GM12878 (cell line): Measurements from ENCODE around the gene NUMA1. TPM values are rescaled to one million over a fixed set of nuclear protein-coding genes. Genes with fewer than 3 reads are reported as not detected.

Experiments used
- ASH2L ChIP-seq: fragments of 300-600, 200-600 bp; sonication (generic); IDR thresholded peaks from 2 replicates; pipeline ENCODE4 v1.6.1; 2017; ENCODE audit warnings: low read depth, mild to moderate bottlenecking, borderline replicate concordance
- BHLHE40 ChIP-seq, 2 experiments: fragments of 450-650 bp in 1 of 2; IDR thresholded peaks; 2 replicates each; pipeline ENCODE4 v1.6.1; 2011 to 2017; ENCODE audit warnings: low read depth in 2 of 2, borderline replicate concordance in 1 of 2, improper control_type of control experiment in 1 of 2, low read length in 1 of 2, mild to moderate bottlenecking in 1 of 2
- FOXM1 ChIP-seq: IDR thresholded peaks from 2 replicates; pipeline ENCODE4 v1.6.1; 2012; ENCODE audit warnings: low read depth, mild to moderate bottlenecking, inconsistent platforms, low read length, moderate library complexity
- IRF3 ChIP-seq: fragments of 450-650 bp; IDR thresholded peaks from 2 replicates; pipeline ENCODE4 v1.6.1; 2014; ENCODE audit warnings: mild to moderate bottlenecking
- JUND ChIP-seq: IDR thresholded peaks from 2 replicates; pipeline ENCODE4 v1.6.1; 2012; ENCODE audit warnings: low read depth, mild to moderate bottlenecking, low read length, improper control_type of control experiment, moderate library complexity
- MXI1 ChIP-seq: fragments of 150-350 bp; IDR thresholded peaks from 2 replicates; pipeline ENCODE4 v1.6.1; 2011; ENCODE audit warnings: low read depth, mild to moderate bottlenecking, inconsistent platforms, low read length, improper control_type of control experiment
- RB1 ChIP-seq: fragments of 450-650 bp; formaldehyde crosslinking; IDR thresholded peaks from 2 replicates; pipeline ENCODE4 v1.6.1; 2017; ENCODE audit warnings: mild to moderate bottlenecking, borderline replicate concordance
- RCOR1 ChIP-seq: conservative IDR thresholded peaks from 2 replicates; pipeline ENCODE4 v1.6.1; 2012; ENCODE audit warnings: low read depth, low read length, improper control_type of control experiment
- SIN3A ChIP-seq: IDR thresholded peaks from 2 replicates; pipeline ENCODE4 v1.6.1; 2012; ENCODE audit warnings: low read depth, low read length, improper control_type of control experiment
- SPI1 ChIP-seq: IDR thresholded peaks from 2 replicates; pipeline ENCODE4 v1.6.1; 2011; ENCODE audit warnings: low read depth, mild to moderate bottlenecking, low read length, moderate library complexity, borderline replicate concordance; ENCODE audit not compliant: insufficient read depth
- SUPT20H ChIP-seq: IDR thresholded peaks from 2 replicates; pipeline ENCODE4 v1.6.1; 2011; ENCODE audit warnings: low read depth, mild to moderate bottlenecking, low read length, moderate library complexity, borderline replicate concordance; ENCODE audit not compliant: control insufficient read depth
- polyA plus RNA-seq, 11 experiments: library from polyadenylated mRNA; depleted of rRNA in 4 of 11; unstranded in 6 of 11; stranded (reverse) in 5 of 11; fragments of >200 nt; fragmentation: Nextera tagmentation in 4 of 11; fragmentation: Illumina TruSeq in 1 of 11; extraction: Ambion mirVana in 4 of 11; extraction: Trizol in 1 of 11; gene quantifications; 1 replicate in 1 of 11; 2 replicates in 10 of 11; pipeline versions ENCODE4 v1.2.1 to v1.2.3, GENCODE V29; 2011 to 2016; ENCODE audit warnings: inconsistent platforms in 2 of 11, missing spikeins in 2 of 11, low read depth in 1 of 11
- total RNA-seq, 4 experiments: library from RNA; depleted of rRNA in 3 of 4; stranded (reverse); fragments of >200 nt in 3 of 4; fragmentation: Illumina TruSeq in 1 of 4; extraction: Trizol in 1 of 4; gene quantifications; 2 replicates each; pipeline versions ENCODE4 v1.2.1 to v1.2.3, GENCODE V29; 2013 to 2021
- TF ChIP-seq, protein P1 (sequence below): IDR thresholded peaks from 2 replicates; pipeline ENCODE4 v1.6.1; 2012; ENCODE audit warnings: improper control_type of control experiment, low read depth, low read length; ENCODE audit not compliant: insufficient replicate concordance
- TF ChIP-seq, protein P2 (sequence below): fragments of 450-650 bp; formaldehyde crosslinking; IDR thresholded peaks from 2 replicates; pipeline ENCODE4 v1.4.0; 2020; ENCODE audit warnings: mild to moderate bottlenecking, moderate library complexity
- TF ChIP-seq, protein P3 (sequence below): fragments of 450-650 bp; formaldehyde crosslinking; IDR thresholded peaks from 2 replicates; pipeline ENCODE4 v1.5.0; 2022; ENCODE audit warnings: mild to moderate bottlenecking, missing genetic modification characterization

Gene NUMA1
- total and polyA plus RNA-seq, 10 of the 15 experiments (the other 5 are each of a cell fraction or from before 2014, with no cell fraction given), result 5.5 to 111 (median 61.0) TPM

- TF ChIP-seq, protein P1, sequence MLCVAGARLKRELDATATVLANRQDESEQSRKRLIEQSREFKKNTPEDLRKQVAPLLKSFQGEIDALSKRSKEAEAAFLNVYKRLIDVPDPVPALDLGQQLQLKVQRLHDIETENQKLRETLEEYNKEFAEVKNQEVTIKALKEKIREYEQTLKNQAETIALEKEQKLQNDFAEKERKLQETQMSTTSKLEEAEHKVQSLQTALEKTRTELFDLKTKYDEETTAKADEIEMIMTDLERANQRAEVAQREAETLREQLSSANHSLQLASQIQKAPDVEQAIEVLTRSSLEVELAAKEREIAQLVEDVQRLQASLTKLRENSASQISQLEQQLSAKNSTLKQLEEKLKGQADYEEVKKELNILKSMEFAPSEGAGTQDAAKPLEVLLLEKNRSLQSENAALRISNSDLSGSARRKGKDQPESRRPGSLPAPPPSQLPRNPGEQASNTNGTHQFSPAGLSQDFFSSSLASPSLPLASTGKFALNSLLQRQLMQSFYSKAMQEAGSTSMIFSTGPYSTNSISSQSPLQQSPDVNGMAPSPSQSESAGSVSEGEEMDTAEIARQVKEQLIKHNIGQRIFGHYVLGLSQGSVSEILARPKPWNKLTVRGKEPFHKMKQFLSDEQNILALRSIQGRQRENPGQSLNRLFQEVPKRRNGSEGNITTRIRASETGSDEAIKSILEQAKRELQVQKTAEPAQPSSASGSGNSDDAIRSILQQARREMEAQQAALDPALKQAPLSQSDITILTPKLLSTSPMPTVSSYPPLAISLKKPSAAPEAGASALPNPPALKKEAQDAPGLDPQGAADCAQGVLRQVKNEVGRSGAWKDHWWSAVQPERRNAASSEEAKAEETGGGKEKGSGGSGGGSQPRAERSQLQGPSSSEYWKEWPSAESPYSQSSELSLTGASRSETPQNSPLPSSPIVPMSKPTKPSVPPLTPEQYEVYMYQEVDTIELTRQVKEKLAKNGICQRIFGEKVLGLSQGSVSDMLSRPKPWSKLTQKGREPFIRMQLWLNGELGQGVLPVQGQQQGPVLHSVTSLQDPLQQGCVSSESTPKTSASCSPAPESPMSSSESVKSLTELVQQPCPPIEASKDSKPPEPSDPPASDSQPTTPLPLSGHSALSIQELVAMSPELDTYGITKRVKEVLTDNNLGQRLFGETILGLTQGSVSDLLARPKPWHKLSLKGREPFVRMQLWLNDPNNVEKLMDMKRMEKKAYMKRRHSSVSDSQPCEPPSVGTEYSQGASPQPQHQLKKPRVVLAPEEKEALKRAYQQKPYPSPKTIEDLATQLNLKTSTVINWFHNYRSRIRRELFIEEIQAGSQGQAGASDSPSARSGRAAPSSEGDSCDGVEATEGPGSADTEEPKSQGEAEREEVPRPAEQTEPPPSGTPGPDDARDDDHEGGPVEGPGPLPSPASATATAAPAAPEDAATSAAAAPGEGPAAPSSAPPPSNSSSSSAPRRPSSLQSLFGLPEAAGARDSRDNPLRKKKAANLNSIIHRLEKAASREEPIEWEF, result no peak
- TF ChIP-seq, protein P2, sequence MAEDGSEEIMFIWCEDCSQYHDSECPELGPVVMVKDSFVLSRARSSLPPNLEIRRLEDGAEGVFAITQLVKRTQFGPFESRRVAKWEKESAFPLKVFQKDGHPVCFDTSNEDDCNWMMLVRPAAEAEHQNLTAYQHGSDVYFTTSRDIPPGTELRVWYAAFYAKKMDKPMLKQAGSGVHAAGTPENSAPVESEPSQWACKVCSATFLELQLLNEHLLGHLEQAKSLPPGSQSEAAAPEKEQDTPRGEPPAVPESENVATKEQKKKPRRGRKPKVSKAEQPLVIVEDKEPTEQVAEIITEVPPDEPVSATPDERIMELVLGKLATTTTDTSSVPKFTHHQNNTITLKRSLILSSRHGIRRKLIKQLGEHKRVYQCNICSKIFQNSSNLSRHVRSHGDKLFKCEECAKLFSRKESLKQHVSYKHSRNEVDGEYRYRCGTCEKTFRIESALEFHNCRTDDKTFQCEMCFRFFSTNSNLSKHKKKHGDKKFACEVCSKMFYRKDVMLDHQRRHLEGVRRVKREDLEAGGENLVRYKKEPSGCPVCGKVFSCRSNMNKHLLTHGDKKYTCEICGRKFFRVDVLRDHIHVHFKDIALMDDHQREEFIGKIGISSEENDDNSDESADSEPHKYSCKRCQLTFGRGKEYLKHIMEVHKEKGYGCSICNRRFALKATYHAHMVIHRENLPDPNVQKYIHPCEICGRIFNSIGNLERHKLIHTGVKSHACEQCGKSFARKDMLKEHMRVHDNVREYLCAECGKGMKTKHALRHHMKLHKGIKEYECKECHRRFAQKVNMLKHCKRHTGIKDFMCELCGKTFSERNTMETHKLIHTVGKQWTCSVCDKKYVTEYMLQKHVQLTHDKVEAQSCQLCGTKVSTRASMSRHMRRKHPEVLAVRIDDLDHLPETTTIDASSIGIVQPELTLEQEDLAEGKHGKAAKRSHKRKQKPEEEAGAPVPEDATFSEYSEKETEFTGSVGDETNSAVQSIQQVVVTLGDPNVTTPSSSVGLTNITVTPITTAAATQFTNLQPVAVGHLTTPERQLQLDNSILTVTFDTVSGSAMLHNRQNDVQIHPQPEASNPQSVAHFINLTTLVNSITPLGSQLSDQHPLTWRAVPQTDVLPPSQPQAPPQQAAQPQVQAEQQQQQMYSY (CRISPR knock-in tag), result no peak
- TF ChIP-seq BHLHE40 (IDR thresholded peaks at IDR 0.05; ENCODE audit: borderline replicate concordance in 1 of 2, low read depth in 2 of 2, low read length in 1 of 2), result peak; percentile 94 to 96
- TF ChIP-seq RCOR1, result 0 out of 2 replicates have a peak, but pooled peaks have one; percentile 48
- no peak for TF ChIP-seq SIN3A
- no peak for TF ChIP-seq RB1
- no peak for TF ChIP-seq SUPT20H
- peak; percentile 47; the same call in 1 of the 2 replicates for TF ChIP-seq MXI1
- TF ChIP-seq, protein P3, sequence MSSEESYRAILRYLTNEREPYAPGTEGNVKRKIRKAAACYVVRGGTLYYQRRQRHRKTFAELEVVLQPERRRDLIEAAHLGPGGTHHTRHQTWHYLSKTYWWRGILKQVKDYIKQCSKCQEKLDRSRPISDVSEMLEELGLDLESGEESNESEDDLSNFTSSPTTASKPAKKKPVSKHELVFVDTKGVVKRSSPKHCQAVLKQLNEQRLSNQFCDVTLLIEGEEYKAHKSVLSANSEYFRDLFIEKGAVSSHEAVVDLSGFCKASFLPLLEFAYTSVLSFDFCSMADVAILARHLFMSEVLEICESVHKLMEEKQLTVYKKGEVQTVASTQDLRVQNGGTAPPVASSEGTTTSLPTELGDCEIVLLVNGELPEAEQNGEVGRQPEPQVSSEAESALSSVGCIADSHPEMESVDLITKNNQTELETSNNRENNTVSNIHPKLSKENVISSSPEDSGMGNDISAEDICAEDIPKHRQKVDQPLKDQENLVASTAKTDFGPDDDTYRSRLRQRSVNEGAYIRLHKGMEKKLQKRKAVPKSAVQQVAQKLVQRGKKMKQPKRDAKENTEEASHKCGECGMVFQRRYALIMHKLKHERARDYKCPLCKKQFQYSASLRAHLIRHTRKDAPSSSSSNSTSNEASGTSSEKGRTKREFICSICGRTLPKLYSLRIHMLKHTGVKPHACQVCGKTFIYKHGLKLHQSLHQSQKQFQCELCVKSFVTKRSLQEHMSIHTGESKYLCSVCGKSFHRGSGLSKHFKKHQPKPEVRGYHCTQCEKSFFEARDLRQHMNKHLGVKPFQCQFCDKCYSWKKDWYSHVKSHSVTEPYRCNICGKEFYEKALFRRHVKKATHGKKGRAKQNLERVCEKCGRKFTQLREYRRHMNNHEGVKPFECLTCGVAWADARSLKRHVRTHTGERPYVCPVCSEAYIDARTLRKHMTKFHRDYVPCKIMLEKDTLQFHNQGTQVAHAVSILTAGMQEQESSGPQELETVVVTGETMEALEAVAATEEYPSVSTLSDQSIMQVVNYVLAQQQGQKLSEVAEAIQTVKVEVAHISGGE (CRISPR knock-in tag), result no peak
- peak; percentile 67 for TF ChIP-seq SPI1
- TF ChIP-seq ASH2L, result no peak
- 0 out of 2 replicates have a peak, but pooled peaks have one; percentile 51 for TF ChIP-seq JUND
- TF ChIP-seq IRF3, result no peak
- TF ChIP-seq FOXM1, result peak; percentile 75
Measured at GRCh38 chr11:71991494-71991893, 88.8 kb downstream of the NUMA1 start (continued).
